Karpas-422 (cell line): ENCODE measurements around the gene FNDC3B. TPM values are rescaled to one million over a fixed set of nuclear protein-coding genes. Genes with fewer than 3 reads are reported as not detected.

Source experiments
- DNase-seq: peaks from one replicate; pipeline ENCODE4 v3.0.0-alpha.2; 2015
- H2AFZ ChIP-seq: fragments of 200-600 bp; sonication (generic); 2 replicates; pipeline ENCODE4 v1.6.1; 2014; ENCODE audit warnings: antibody characterized with exemption, low read length, mixed read lengths
- H3K27ac ChIP-seq: fragments of 200-600 bp; sonication (generic); 2 replicates; pipeline ENCODE4 v1.5.1; 2014; ENCODE audit warnings: mild to moderate bottlenecking, low read length, moderate library complexity
- H3K27me3 ChIP-seq: fragments of 200-600 bp; sonication (generic); 2 replicates; pipeline ENCODE4 v1.6.1; 2014; ENCODE audit warnings: low read length, mixed read lengths
- H3K36me3 ChIP-seq: fragments of 200-600 bp; sonication (generic); 2 replicates; pipeline ENCODE4 v1.6.1; 2014; ENCODE audit warnings: low read length, mixed read lengths; ENCODE audit not compliant: insufficient read depth
- H3K4me1 ChIP-seq: fragments of 200-600 bp; sonication (generic); 2 replicates; pipeline ENCODE4 v1.6.1; 2014; ENCODE audit warnings: mild to moderate bottlenecking, low read length, mixed read lengths
- H3K4me2 ChIP-seq: fragments of 200-600 bp; sonication (generic); 2 replicates; pipeline ENCODE4 v1.6.1; 2014; ENCODE audit warnings: low read length, low read depth, mild to moderate bottlenecking; ENCODE audit not compliant: poor library complexity, severe bottlenecking
- H3K4me3 ChIP-seq: fragments of 200-600 bp; sonication (generic); 2 replicates; pipeline ENCODE4 v1.5.1; 2014; ENCODE audit warnings: mild to moderate bottlenecking, antibody characterized with exemption, low read length, mixed read lengths
- H3K79me2 ChIP-seq: fragments of 200-600 bp; sonication (generic); 2 replicates; pipeline ENCODE4 v1.6.1; 2014; ENCODE audit warnings: mild to moderate bottlenecking, low read length, mixed read lengths
- H3K9ac ChIP-seq: fragments of 200-600 bp; sonication (generic); 2 replicates; pipeline ENCODE4 v1.6.0; 2014; ENCODE audit warnings: low read length
- H3K9me2 ChIP-seq: fragments of 200-600 bp; sonication (generic), shearing (Covaris generic); replicated peaks from 2 replicates; pipeline ENCODE4 v1.6.0; 2014; ENCODE audit warnings: mild to moderate bottlenecking, low read length, moderate library complexity; ENCODE audit not compliant: insufficient read depth
- H3K9me3 ChIP-seq: fragments of 300-700, 200-600 bp; sonication (generic); 2 replicates; pipeline ENCODE4 v1.6.1; 2014; ENCODE audit warnings: low read length, mixed read lengths
- H4K20me1 ChIP-seq: fragments of 200-600 bp; sonication (generic); 2 replicates; pipeline ENCODE4 v1.6.1; 2014; ENCODE audit warnings: mild to moderate bottlenecking, antibody characterized with exemption, low read length, low read depth; ENCODE audit not compliant: insufficient read depth
- total RNA-seq: library from RNA; depleted of rRNA; stranded (reverse); fragments of >200 nt; shearing (Covaris generic); gene quantifications from 2 replicates; pipeline ENCODE4 v1.2.3, GENCODE V29; 2014; ENCODE audit warnings: low replicate concordance

FNDC3B gene
- total RNA-seq, 1 experiment from 2014 or later = 2.6 TPM

DNA sequence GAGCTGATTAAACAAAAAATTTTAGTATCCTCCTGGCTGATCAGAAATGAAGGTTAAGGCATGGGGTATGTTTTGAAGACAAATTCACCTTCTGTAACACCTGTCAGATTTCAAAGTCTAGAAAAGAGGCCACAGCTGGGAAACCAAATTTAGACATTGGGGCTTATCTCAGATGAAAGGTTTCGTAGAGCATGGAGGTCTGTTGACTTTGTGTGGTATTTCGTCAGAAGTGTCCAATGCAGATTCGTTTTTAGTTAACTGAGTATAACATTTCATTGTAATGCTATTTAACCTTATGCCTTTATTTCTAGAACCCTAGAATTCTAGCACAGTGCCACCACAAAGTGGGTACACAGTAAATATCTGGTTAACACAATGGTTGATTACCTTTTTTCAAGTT is 61.7 kb downstream of the FNDC3B start:
- no peak overlapping the region for H3K9ac ChIP-seq
- no peaks in the 10 kb centered on the region for H3K9me3 ChIP-seq
- no peak for DNase-seq
- no peaks in the 10 kb centered on the region for H3K27me3 ChIP-seq
- no peak overlapping the region for H3K4me2 ChIP-seq
- H3K4me3 ChIP-seq = no peak overlapping the region
- no peaks in the 10 kb centered on the region for H3K4me1 ChIP-seq
- H3K36me3 ChIP-seq = no peaks in the 10 kb centered on the region
- H3K27ac ChIP-seq = no peak overlapping the region
- H3K9me2 ChIP-seq = no peaks in the 10 kb centered on the region
- no peak overlapping the region for H2AFZ ChIP-seq
- no peaks in the 10 kb centered on the region for H3K79me2 ChIP-seq
- H4K20me1 ChIP-seq = peaks cover 11% of the 10 kb centered on the region; the same call in 1 of the 2 replicates

DNA sequence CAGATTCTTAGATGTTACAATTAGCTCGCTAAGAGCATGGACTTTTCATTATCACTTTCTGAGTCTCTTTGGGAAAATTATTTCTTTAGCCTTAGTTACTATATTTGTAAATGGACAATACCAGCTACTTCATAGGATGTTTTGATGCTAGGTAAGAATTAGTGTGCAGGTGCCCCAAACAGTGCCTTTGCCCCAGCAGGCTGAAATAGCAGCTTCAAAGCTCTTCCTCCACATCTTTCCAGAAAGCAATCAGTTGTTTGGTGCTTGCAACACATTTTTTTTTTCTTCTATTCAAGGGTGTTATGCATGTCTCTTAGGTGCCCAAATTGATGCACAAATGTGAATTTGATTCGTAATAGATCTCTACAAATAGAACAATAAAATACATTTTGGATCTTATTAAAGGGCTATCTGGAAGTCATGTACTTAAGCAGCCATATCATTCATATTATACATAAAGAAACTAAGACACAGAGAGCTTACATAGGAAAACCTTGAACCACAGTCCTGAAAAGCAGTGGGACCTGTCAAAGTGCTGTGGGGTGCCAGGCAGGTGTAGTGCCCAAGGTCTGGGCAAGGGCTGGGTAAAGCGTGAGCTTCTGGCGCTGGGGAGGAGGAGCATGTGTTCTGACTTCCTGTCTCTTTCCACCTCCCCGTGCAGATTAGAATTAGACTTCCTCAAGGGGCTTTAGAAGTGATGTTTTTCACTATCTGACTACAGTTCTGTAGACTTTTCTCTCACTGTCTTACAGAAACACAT is 62.9 kb downstream of the FNDC3B start:
- Histone ChIP-seq H3K4me3 (no peak overlapping the region), H3K79me2 (no peaks in the 10 kb centered on the region), H3K9ac (no peak overlapping the region), H3K27ac (no peak overlapping the region), H3K4me1 (peaks cover 3% of the 10 kb centered on the region), H3K9me2 (no peaks in the 10 kb centered on the region), H3K9me3 (no peaks in the 10 kb centered on the region), H3K27me3 (no peaks in the 10 kb centered on the region), H2AFZ (no peak overlapping the region), H3K4me2 (no peak overlapping the region), H4K20me1 (peaks cover 18% of the 10 kb centered on the region; the same call in 1 of the 2 replicates), H3K36me3 (no peaks in the 10 kb centered on the region)
- DNase-seq = no peak

GRCh38 chr3:172102883-172103310 is 63.5 kb downstream of the FNDC3B start:
- DNase-seq = no peak
- no peaks in the 10 kb centered on the region for H3K9me3 ChIP-seq
- H3K27me3 ChIP-seq = no peaks in the 10 kb centered on the region
- H3K4me1 ChIP-seq = peaks cover 5% of the 10 kb centered on the region
- H3K9ac ChIP-seq = no peak overlapping the region
- H4K20me1 ChIP-seq = peaks cover 19% of the 10 kb centered on the region; the same call in 1 of the 2 replicates
- no peak overlapping the region for H3K4me2 ChIP-seq
- H3K79me2 ChIP-seq = no peaks in the 10 kb centered on the region
- no peak overlapping the region for H3K4me3 ChIP-seq
- H3K27ac ChIP-seq = no peak overlapping the region
- H3K36me3 ChIP-seq = no peaks in the 10 kb centered on the region
- no peaks in the 10 kb centered on the region for H3K9me2 ChIP-seq
- H2AFZ ChIP-seq = no peak overlapping the region

DNA sequence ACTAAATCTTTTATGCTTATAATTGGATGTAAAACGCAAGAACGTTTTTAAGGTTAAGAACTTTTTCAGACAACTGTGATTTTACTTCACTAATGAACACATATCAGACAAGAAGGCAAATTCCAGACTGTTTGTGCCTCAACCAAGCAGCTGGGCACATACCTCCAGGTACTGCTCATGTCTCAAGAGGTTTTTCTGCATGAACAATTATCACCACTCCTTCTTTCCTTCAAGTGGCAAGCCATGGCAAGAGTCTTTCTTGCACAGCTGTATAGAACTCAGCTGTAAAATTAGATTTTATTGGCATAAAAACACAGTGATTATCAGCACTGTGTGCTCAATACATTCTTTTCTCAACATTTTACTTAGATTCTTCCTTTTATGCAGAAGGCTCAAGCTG is 64.3 kb downstream of the FNDC3B start:
- Histone ChIP-seq H3K36me3 (no peaks in the 10 kb centered on the region), H3K9ac (no peak overlapping the region), H4K20me1 (peaks cover 19% of the 10 kb centered on the region; the same call in 1 of the 2 replicates), H3K4me1 (peaks cover 5% of the 10 kb centered on the region), H3K4me3 (no peak overlapping the region), H3K4me2 (no peak overlapping the region), H3K9me2 (no peaks in the 10 kb centered on the region), H3K9me3 (no peaks in the 10 kb centered on the region), H3K27me3 (no peaks in the 10 kb centered on the region), H3K79me2 (no peaks in the 10 kb centered on the region), H3K27ac (no peak overlapping the region), H2AFZ (no peak overlapping the region)
- no peak for DNase-seq

GRCh38 chr3:172104471-172105072 is 65.2 kb downstream of the FNDC3B start:
- peaks cover 19% of the 10 kb centered on the region; the same call in 1 of the 2 replicates for H4K20me1 ChIP-seq
- H3K9me2 ChIP-seq = no peaks in the 10 kb centered on the region
- no peak overlapping the region for H3K4me2 ChIP-seq
- H3K4me3 ChIP-seq = no peak overlapping the region
- H3K36me3 ChIP-seq = no peaks in the 10 kb centered on the region
- H3K9ac ChIP-seq = no peak overlapping the region
- no peak overlapping the region for H3K27ac ChIP-seq
- no peaks in the 10 kb centered on the region for H3K27me3 ChIP-seq
- H3K79me2 ChIP-seq = no peaks in the 10 kb centered on the region
- no peaks in the 10 kb centered on the region for H3K9me3 ChIP-seq
- H3K4me1 ChIP-seq = peaks cover 5% of the 10 kb centered on the region
- no peak overlapping the region for H2AFZ ChIP-seq
- DNase-seq = no peak

- Histone ChIP-seq H3K9me2 (no peaks in the 10 kb centered on the region), H2AFZ (no peak overlapping the region), H3K27me3 (no peaks in the 10 kb centered on the region), H3K27ac (no peak overlapping the region), H3K9me3 (no peaks in the 10 kb centered on the region), H4K20me1 (peaks cover 19% of the 10 kb centered on the region; the same call in 1 of the 2 replicates), H3K79me2 (no peaks in the 10 kb centered on the region), H3K4me3 (no peak overlapping the region), H3K9ac (no peak overlapping the region), H3K4me2 (no peak overlapping the region), H3K4me1 (peaks cover 5% of the 10 kb centered on the region), H3K36me3 (no peaks in the 10 kb centered on the region)
- no peak for DNase-seq
Measured at GRCh38 chr3:172106037-172106954, 66.9 kb downstream of the FNDC3B start.

GRCh38 chr3:172106989-172107388 is 67.6 kb downstream of the FNDC3B start:
- Histone ChIP-seq H4K20me1 (peaks cover 19% of the 10 kb centered on the region; the same call in 1 of the 2 replicates), H3K36me3 (no peaks in the 10 kb centered on the region), H3K27ac (no peak overlapping the region), H3K9me2 (no peaks in the 10 kb centered on the region), H2AFZ (no peak overlapping the region), H3K4me2 (no peak overlapping the region), H3K27me3 (no peaks in the 10 kb centered on the region), H3K9me3 (no peaks in the 10 kb centered on the region), H3K4me1 (peaks cover 5% of the 10 kb centered on the region), H3K9ac (no peak overlapping the region), H3K4me3 (no peak overlapping the region), H3K79me2 (no peaks in the 10 kb centered on the region)
- DNase-seq = no peak

DNA sequence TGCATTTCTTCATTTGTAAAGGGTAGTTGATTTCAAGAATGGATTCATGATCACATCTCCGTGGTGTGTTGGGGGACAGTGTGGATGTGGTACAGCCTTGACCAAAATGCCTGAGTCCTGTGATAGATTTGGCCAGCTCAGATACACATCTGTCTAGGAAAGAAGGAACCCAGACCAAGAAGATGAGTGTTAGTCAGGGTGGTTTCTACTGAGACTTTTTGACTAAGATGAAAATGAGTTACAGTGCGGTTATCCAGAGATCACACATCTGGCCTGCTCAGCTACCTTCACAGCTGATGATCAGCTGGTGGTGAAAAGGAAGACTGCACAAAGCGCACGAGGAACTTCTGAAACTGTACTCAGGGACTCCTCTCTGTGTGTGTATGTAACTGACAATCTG is 68.0 kb downstream of the FNDC3B start:
- Histone ChIP-seq H3K9me2 (no peaks in the 10 kb centered on the region), H4K20me1 (peaks cover 19% of the 10 kb centered on the region; the same call in 1 of the 2 replicates), H3K4me3 (no peak overlapping the region), H3K9me3 (no peaks in the 10 kb centered on the region), H2AFZ (no peak overlapping the region), H3K27me3 (no peaks in the 10 kb centered on the region), H3K4me2 (no peak overlapping the region), H3K36me3 (no peaks in the 10 kb centered on the region), H3K9ac (no peak overlapping the region), H3K27ac (no peak overlapping the region), H3K79me2 (no peaks in the 10 kb centered on the region), H3K4me1 (peaks cover 5% of the 10 kb centered on the region)
- DNase-seq = no peak
